ENCODE data around the gene SLC24A3.

The SLC24A3 gene

DNA sequence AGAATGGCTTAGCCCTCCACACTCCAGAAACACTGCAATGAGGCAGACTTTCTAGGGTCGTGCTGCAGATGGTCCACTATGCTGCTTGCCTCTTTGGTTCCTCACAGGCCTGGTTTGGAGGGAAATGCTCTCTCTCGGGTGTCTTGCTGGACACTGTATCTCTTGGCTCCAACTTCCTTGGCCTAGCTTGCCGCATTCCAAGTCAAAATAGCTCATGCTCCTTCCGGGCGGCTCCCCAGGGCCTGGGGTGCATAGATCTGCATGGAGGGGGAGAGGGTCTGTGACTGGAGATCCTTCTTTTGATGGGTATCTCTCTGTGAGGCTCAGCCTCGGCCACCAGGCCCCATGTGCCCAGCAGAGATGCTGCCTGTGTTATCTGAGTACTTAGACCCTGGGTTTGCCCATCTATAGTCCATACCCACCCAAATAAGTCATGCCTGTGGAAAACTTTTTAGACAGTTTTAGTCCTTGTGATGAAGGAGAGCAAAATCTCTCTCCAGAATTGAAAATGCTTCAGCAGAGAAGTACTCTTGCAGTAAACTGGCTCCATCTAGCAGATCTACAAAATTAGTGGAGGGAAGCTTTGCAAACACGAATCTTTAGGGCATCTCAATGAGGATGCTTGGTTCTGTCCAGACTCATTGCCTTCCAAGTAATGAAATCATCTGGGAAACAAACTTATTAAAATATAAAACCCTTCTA, 281.5 kb downstream of the SLC24A3 start:
- TF ChIP-seq, protein P1, sequence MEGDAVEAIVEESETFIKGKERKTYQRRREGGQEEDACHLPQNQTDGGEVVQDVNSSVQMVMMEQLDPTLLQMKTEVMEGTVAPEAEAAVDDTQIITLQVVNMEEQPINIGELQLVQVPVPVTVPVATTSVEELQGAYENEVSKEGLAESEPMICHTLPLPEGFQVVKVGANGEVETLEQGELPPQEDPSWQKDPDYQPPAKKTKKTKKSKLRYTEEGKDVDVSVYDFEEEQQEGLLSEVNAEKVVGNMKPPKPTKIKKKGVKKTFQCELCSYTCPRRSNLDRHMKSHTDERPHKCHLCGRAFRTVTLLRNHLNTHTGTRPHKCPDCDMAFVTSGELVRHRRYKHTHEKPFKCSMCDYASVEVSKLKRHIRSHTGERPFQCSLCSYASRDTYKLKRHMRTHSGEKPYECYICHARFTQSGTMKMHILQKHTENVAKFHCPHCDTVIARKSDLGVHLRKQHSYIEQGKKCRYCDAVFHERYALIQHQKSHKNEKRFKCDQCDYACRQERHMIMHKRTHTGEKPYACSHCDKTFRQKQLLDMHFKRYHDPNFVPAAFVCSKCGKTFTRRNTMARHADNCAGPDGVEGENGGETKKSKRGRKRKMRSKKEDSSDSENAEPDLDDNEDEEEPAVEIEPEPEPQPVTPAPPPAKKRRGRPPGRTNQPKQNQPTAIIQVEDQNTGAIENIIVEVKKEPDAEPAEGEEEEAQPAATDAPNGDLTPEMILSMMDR (IDR thresholded peaks at IDR 0.05; ENCODE audit: insufficient read depth, low read length, poor library complexity, severe bottlenecking) = no peak
- DNase-seq (ENCODE audit: extremely low read depth, insufficient read length) = no peak
- Histone ChIP-seq H3K4me3 (replicated peaks; ENCODE audit: low read depth, low read length) (no peak overlapping the region), H3K36me3 (ENCODE audit: control insufficient read depth, insufficient read depth, low read length) (no peaks in the 10 kb centered on the region), H3K27me3 (replicated peaks; ENCODE audit: control insufficient read depth, insufficient read depth, low read length) (peaks cover 2% of the 10 kb centered on the region)

DNA sequence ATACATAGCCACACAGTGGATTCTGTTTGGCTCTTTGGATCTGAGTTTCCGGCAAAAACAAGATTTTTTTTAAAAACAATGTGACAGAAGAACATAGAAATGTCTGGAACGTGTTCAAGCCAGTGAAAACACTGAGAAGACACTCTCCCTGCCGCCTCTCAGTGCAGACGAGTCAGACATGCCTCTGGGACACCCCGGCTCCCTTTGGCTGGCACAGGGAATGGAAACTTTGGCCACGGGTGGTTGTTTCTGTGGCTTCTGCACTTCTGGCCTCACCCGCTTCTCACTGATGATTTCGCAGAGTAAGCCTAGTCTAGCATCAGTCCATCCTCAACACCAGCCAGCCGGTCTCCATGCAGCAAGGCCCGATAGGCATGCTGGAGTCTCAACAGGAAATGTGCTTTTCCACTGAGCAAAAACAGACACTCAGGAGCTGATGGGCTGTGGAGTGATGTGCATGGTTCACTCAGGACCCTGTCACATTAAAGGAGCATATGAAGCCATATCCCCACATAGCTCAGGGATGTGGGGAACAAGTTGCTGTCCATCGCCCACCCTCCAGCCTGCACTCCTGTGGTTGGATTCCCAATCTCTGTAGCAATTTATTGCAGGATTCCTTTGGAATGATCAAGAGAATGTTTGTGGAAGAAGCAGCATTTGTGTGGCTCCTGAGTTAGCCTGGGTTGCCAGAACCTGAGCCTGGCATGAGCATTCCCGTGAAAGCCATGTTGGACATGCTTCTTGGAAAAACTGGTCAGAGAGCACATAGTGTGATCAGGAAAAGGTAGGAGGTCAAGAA, 283.7 kb downstream of the SLC24A3 start:
- DNase-seq (ENCODE audit: extremely low read depth, insufficient read length) = no peak
- no peaks in the 10 kb centered on the region for H3K36me3 ChIP-seq (ENCODE audit: control insufficient read depth, insufficient read depth, low read length)
- peaks cover 2% of the 10 kb centered on the region for H3K27me3 ChIP-seq (replicated peaks; ENCODE audit: control insufficient read depth, insufficient read depth, low read length)
- TF ChIP-seq, protein P1 (IDR thresholded peaks at IDR 0.05; ENCODE audit: insufficient read depth, low read length, poor library complexity, severe bottlenecking) = no peak
- H3K4me3 ChIP-seq (replicated peaks; ENCODE audit: low read depth, low read length) = no peak overlapping the region

DNA sequence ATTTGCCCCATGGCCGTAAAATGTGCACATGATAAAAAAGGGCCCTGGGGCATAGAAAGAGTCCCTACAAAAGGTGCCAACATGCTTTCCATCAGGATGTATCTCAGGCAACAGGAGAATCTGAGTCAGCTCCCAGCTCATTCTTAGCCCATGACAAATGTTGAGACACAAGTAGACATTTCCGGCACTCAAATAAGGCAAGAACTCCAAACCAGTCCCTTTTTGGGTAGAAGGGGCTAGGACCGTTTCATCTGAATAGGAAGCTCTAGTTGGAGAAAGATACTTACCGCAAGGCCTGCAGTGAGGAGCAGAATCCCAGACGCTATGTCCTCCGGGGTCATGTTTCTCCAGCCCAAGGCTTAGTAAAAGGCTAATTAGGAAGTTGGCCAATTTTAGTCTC, 284.6 kb downstream of the SLC24A3 start:
- DNase-seq (ENCODE audit: extremely low read depth, insufficient read length) = no peak
- Histone ChIP-seq H3K4me3 (replicated peaks; ENCODE audit: low read depth, low read length) (no peak overlapping the region), H3K27me3 (replicated peaks; ENCODE audit: control insufficient read depth, insufficient read depth, low read length) (peaks cover 2% of the 10 kb centered on the region), H3K36me3 (ENCODE audit: control insufficient read depth, insufficient read depth, low read length) (no peaks in the 10 kb centered on the region)
- TF ChIP-seq, protein P1 (IDR thresholded peaks at IDR 0.05; ENCODE audit: insufficient read depth, low read length, poor library complexity, severe bottlenecking) = no peak

DNA sequence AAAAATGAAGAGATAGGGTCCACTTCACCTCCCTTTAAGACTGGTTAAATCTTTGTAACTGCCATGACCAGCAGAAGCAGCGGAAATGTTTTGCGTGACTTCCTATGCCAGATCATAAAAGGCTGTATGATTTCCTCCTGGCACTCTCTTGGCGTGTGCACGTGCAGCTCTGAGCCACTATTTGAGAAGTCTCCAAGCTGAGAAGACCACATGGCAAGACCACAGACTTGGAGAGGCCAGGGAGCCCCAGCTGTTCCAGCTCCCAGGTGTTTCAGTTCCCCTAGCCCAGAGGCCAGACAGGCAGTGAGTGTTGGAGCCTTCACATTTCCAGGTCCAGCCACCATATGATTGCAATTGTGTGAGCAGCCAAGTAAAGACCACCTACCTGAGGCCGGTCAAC, 286.3 kb downstream of the SLC24A3 start:
- DNase-seq (ENCODE audit: extremely low read depth, insufficient read length) = no peak
- Histone ChIP-seq H3K27me3 (replicated peaks; ENCODE audit: control insufficient read depth, insufficient read depth, low read length) (no peaks in the 10 kb centered on the region; the same call in none of the 2 replicates), H3K36me3 (ENCODE audit: control insufficient read depth, insufficient read depth, low read length) (no peaks in the 10 kb centered on the region), H3K4me3 (replicated peaks; ENCODE audit: low read depth, low read length) (no peak overlapping the region)
- TF ChIP-seq, protein P1 (IDR thresholded peaks at IDR 0.05; ENCODE audit: insufficient read depth, low read length, poor library complexity, severe bottlenecking) = no peak

DNA sequence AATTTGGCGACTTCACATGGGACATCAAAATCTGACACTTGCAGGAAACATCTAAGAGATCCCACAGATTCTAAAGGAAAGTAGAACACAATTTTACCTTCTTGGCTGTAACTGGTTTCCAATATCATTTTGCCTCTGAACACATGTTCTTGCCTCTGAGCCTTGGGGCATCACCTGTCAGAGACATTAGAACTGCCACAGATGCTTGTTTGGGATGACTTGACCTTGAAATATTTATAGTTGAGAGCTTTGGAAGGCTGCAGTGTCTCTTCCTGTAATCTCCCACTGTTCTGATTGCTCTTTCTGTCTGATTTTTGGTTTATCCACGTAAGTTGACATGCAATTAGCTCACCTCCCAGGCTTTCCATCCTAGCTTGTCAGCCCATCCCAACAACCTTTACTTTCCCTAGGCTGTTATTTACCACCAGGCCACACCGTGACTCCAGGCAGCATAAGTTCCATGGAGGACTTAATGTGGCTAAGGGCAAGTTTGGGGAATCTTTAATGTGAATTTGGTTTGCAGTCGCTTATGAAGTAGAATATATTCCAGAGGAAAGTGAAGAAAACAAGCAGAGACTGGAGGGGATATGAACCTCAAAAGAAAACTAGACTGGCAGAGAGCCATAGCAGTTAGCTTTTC, 289.2 kb downstream of the SLC24A3 start:
- TF ChIP-seq, protein P1 (IDR thresholded peaks at IDR 0.05; ENCODE audit: insufficient read depth, low read length, poor library complexity, severe bottlenecking) = no peak
- no peak for DNase-seq (ENCODE audit: extremely low read depth, insufficient read length)

More for the DNA sequence above, 289.2 kb downstream of the SLC24A3 start:
- no peak overlapping the region for H3K4me3 ChIP-seq (replicated peaks; ENCODE audit: low read depth, low read length)
- no peaks in the 10 kb centered on the region for H3K36me3 ChIP-seq (ENCODE audit: control insufficient read depth, insufficient read depth, low read length)
- no peaks in the 10 kb centered on the region for H3K27me3 ChIP-seq (replicated peaks; ENCODE audit: control insufficient read depth, insufficient read depth, low read length)
